ENCODE data around the gene UBP1.

DNA sequence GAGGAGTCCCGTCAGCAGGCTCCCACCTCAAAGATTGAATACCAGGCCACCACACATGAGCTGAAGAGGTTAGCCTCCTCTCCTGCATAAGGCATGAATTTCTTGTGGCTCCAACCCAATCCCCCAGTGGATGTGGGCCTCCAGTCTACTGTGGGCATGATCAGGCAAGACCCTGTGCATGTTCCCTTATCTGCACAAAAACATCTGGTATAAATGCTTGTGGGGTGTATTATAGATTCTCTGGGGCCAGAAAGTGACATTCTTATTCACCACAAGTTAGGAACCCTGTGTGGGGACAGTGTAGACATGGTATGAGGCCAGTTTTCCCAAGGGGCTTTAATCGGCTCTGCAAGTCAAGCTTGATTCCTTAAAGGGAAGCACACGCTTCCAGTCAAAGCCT is 18.2 kb upstream of the UBP1 start:
- TF ChIP-seq EZH2 (IDR thresholded peaks at IDR 0.05) (no peak), POLR2A (IDR thresholded peaks at IDR 0.05; ENCODE audit: borderline replicate concordance, extremely low read depth, insufficient read depth, insufficient read length) (no peak), YY1 (IDR thresholded peaks at IDR 0.05; ENCODE audit: extremely low read depth, insufficient replicate concordance, low read depth, low read length) (no peak), RAD21 (IDR thresholded peaks at IDR 0.05; ENCODE audit: low read depth) (no peak), POLR2AphosphoS5 (IDR thresholded peaks at IDR 0.05; ENCODE audit: low read depth, low read length) (no peak), TCF7L2 (IDR thresholded peaks at IDR 0.05; ENCODE audit: borderline replicate concordance, extremely low read depth, insufficient read depth, insufficient read length) (no peak), JUND (IDR thresholded peaks at IDR 0.05) (no peak), ZNF274 (IDR thresholded peaks at IDR 0.05; ENCODE audit: low read depth, low read length) (no peak), SP1 (IDR thresholded peaks at IDR 0.05; ENCODE audit: low read depth) (no peak)
- TF ChIP-seq, protein P1, sequence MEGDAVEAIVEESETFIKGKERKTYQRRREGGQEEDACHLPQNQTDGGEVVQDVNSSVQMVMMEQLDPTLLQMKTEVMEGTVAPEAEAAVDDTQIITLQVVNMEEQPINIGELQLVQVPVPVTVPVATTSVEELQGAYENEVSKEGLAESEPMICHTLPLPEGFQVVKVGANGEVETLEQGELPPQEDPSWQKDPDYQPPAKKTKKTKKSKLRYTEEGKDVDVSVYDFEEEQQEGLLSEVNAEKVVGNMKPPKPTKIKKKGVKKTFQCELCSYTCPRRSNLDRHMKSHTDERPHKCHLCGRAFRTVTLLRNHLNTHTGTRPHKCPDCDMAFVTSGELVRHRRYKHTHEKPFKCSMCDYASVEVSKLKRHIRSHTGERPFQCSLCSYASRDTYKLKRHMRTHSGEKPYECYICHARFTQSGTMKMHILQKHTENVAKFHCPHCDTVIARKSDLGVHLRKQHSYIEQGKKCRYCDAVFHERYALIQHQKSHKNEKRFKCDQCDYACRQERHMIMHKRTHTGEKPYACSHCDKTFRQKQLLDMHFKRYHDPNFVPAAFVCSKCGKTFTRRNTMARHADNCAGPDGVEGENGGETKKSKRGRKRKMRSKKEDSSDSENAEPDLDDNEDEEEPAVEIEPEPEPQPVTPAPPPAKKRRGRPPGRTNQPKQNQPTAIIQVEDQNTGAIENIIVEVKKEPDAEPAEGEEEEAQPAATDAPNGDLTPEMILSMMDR (IDR thresholded peaks at IDR 0.05 in 2 of 3, conservative IDR thresholded peaks at IDR 0.05 in 1 of 3; ENCODE audit: borderline replicate concordance in 1 of 3, insufficient read depth in 1 of 3, low read depth in 2 of 3, low read length in 2 of 3) = no peak
- TF ChIP-seq, protein P2, sequence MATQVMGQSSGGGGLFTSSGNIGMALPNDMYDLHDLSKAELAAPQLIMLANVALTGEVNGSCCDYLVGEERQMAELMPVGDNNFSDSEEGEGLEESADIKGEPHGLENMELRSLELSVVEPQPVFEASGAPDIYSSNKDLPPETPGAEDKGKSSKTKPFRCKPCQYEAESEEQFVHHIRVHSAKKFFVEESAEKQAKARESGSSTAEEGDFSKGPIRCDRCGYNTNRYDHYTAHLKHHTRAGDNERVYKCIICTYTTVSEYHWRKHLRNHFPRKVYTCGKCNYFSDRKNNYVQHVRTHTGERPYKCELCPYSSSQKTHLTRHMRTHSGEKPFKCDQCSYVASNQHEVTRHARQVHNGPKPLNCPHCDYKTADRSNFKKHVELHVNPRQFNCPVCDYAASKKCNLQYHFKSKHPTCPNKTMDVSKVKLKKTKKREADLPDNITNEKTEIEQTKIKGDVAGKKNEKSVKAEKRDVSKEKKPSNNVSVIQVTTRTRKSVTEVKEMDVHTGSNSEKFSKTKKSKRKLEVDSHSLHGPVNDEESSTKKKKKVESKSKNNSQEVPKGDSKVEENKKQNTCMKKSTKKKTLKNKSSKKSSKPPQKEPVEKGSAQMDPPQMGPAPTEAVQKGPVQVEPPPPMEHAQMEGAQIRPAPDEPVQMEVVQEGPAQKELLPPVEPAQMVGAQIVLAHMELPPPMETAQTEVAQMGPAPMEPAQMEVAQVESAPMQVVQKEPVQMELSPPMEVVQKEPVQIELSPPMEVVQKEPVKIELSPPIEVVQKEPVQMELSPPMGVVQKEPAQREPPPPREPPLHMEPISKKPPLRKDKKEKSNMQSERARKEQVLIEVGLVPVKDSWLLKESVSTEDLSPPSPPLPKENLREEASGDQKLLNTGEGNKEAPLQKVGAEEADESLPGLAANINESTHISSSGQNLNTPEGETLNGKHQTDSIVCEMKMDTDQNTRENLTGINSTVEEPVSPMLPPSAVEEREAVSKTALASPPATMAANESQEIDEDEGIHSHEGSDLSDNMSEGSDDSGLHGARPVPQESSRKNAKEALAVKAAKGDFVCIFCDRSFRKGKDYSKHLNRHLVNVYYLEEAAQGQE (IDR thresholded peaks at IDR 0.05; ENCODE audit: low read depth) = no peak
